GM06990 (cell line): Measurements from ENCODE around the gene MPV17L2.
A peak's percentile ranks its signal among the peaks of the same experiment; 100 is the strongest.
"Not testable (repeated sequence)": the region's sequence is repeated elsewhere in the genome, so short reads cannot be mapped to it uniquely, and the experiment has no call there.

ENCODE experiments used
- DNase-seq: peaks from one replicate; pipeline ENCODE4 v3.0.0-alpha.2; 2011; ENCODE audit not compliant: insufficient read length; ENCODE audit errors: extremely low read depth
- H3K27me3 ChIP-seq: replicated peaks from 2 replicates; pipeline ENCODE4 v1.6.0; 2011; ENCODE audit warnings: low read length; ENCODE audit not compliant: control insufficient read depth, insufficient read depth
- H3K36me3 ChIP-seq: 2 replicates; pipeline ENCODE4 v1.5.1; 2011; ENCODE audit warnings: low read length; ENCODE audit not compliant: control insufficient read depth, insufficient read depth
- H3K4me3 ChIP-seq: replicated peaks from 2 replicates; pipeline ENCODE4 v1.5.1; 2011; ENCODE audit warnings: low read depth, mild to moderate bottlenecking, control low read depth, low read length
- TF ChIP-seq, protein P1 (sequence below): IDR thresholded peaks from 2 replicates; pipeline ENCODE4 v1.5.1; 2011; ENCODE audit warnings: low read length, control low read depth, mild to moderate bottlenecking, inconsistent platforms; ENCODE audit not compliant: insufficient read depth, poor library complexity, severe bottlenecking

The MPV17L2 gene

DNA sequence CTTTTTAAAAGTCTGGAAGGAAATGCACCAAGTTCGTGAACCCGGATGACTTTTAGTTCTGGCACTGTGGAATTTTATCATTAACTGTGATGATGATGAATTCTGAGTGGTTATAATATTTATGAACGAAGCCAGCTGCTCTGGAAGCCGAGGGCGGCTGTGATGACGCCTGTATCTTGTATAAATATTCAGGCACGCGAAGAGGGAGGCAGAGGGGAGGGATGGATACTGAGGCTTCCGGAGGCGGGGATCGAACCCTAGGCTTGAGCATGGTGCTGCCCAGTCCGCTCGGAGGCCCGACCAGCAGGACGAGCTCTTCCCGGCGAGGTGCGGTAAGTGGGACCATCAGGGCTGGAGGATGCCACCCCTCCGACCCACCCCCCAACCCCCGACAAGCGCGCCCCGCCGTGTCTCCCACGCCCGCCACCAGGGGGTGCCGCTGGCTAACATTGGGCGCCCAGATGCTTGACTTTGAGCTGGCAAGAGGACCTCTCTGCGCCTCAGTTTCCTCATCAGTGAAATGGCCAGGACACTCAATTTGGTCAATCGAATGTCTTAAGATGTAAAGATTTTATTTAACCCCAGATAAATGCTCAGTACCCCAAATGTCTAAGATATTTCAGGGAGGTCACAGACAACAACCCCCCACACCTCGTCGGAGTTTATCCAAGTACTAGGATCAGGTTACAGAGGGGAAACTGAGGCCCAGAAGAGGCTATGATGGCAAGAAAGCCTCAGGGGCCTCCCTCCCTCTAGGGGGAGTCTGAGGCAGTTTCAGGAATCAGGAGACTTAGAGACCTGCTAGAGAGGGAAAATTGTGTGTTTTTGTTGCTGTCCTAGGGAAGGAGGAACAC lies 15.3 kb downstream of the MPV17L2 start:
- H3K36me3 ChIP-seq: no peaks in the 10 kb centered on the region
- H3K4me3 ChIP-seq: no peak overlapping the region
- TF ChIP-seq, protein P1, sequence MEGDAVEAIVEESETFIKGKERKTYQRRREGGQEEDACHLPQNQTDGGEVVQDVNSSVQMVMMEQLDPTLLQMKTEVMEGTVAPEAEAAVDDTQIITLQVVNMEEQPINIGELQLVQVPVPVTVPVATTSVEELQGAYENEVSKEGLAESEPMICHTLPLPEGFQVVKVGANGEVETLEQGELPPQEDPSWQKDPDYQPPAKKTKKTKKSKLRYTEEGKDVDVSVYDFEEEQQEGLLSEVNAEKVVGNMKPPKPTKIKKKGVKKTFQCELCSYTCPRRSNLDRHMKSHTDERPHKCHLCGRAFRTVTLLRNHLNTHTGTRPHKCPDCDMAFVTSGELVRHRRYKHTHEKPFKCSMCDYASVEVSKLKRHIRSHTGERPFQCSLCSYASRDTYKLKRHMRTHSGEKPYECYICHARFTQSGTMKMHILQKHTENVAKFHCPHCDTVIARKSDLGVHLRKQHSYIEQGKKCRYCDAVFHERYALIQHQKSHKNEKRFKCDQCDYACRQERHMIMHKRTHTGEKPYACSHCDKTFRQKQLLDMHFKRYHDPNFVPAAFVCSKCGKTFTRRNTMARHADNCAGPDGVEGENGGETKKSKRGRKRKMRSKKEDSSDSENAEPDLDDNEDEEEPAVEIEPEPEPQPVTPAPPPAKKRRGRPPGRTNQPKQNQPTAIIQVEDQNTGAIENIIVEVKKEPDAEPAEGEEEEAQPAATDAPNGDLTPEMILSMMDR: peak; percentile 84
- no peak for DNase-seq
- H3K27me3 ChIP-seq: peaks cover 2% of the 10 kb centered on the region

DNA sequence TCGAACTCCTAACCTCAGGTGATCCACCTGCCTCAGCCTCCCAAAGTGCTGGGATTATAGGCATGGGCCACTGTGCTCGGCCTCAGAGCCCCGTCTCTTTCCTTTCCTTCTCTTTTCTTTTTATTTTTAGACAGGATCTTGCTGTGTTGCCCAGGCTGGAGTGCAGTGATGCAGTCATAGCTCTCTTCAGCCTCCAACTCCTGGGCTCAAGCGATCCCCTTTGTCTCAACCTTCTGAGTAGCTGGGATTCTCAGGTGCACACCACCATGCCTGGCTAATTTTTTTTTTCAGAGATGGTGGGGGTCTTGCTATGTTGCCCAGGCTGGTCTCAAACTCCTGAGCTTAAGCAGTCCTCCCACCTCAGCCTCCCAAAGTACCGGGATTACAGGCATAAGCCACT lies 16.9 kb downstream of the MPV17L2 start:
- not testable (repeated sequence) for DNase-seq, H3K36me3 ChIP-seq, H3K27me3 ChIP-seq, H3K4me3 ChIP-seq

DNA sequence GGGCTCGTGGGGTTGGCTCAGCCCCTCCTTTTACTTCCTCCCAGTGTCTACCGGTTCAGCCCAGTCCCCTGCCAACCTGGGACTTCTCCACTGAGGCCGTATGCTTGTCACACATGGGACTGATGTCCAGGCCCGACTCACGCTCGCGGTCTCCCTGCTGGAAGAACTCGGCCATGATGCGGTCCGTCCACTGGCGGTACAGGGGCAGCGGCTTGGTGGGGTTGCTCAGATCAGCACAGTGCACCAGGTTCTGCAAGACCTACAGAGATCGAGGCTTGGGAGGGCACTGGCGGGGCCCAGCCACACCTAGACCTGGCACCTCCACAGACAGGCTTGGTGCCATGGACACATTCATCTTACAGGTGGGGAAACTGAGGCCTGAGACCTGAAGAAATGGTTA lies 18.7 kb downstream of the MPV17L2 start:
- no peak for DNase-seq
- H3K4me3 ChIP-seq: no peak overlapping the region
- H3K36me3 ChIP-seq: no peaks in the 10 kb centered on the region
- peaks cover 2% of the 10 kb centered on the region for H3K27me3 ChIP-seq
- TF ChIP-seq, protein P1: no peak

DNA sequence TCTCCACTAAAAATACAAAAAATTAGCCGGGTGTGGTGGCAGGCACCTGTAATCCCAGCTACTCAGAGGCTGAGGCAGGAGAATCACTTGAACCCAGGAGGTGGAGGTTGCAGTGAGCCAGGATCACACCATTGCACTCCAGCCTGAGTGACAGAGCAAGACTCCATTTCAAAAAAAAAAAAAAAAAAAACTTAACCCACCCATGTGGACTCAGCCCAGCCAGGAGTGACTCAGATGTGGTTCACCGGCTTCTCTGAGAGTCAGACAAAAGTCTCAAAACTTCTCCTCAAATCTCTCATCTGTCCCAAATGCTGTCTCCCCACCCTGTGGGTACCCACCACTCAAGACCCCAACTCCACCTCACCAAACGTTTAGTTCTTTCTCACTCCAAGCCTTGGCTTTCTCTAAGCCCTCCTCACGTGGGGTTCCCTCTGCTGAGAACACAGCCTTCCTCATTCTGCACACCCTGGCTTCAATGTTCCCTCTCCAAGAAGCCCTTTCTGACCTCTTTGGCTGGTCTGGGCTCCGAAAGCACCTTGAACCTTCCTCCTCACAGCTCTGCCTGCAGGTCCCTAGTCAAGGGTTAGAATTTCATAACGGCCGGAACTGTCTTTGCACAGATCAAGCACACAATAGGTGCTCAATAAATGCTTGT lies 21.9 kb downstream of the MPV17L2 start:
- no peaks in the 10 kb centered on the region; the same call in none of the 2 replicates for H3K27me3 ChIP-seq
- TF ChIP-seq, protein P1: no peak
- H3K4me3 ChIP-seq: no peak overlapping the region
- no peaks in the 10 kb centered on the region for H3K36me3 ChIP-seq
- no peak for DNase-seq

DNA sequence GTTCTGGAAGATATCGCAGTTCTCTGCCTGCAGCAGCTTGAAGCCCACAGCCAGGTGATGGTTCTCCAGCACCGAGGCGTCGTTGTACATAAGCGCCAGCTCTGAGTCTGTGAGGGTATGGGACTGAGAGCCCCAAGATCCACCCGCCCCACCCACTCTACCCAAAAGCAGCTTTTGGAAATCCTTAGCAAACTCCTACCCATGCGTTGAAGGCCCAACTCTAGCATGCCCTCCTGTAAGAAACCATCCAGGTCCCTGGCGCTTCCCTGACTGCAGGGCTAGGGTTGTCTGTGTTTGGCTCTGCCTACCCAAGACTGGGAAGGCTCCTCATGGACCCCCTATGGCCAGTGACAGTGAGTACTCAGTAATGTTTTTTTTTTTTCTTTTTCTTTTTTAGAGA lies 23.8 kb downstream of the MPV17L2 start:
- no peak for DNase-seq
- Histone ChIP-seq H3K27me3 (no peaks in the 10 kb centered on the region), H3K4me3 (no peak overlapping the region), H3K36me3 (no peaks in the 10 kb centered on the region)
- TF ChIP-seq, protein P1: no peak

DNA sequence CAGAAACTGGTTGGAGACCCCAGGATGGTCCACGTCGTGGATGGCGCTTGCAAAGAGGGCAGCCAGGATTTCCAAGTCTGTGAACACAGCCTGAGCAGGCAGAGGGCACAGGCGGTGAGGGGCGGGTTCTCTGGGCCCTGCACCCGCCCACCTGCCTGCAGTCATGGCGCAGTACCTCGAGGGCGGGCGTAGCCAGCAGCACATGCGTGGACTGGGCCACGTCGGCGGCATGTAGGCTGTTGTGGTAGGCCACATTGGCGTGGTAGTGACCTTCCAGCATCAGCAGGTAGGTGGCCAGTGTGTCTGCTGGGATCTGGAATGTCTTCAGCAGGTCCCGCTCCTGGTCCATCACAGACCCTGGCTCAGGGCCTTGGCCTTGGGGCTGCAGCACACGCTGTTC lies 25.1 kb downstream of the MPV17L2 start:
- TF ChIP-seq, protein P1: no peak
- H3K27me3 ChIP-seq: no peaks in the 10 kb centered on the region

More for the DNA sequence above, 25.1 kb downstream of the MPV17L2 start:
- Histone ChIP-seq H3K36me3 (no peaks in the 10 kb centered on the region), H3K4me3 (no peak overlapping the region)
- DNase-seq: no peak
